22Rv1 (cell line): ENCODE results near the gene ATP13A3.

Experiments used
- H3K27ac ChIP-seq: fragments of 450-650 bp; 2 replicates; pipeline ENCODE4 v1.5.1; 2017
- CTCF ChIP-seq: fragments of 450-650 bp; IDR thresholded peaks from 2 replicates; pipeline ENCODE4 v1.5.1; 2017; ENCODE audit warnings: mild to moderate bottlenecking
- ZFX ChIP-seq: fragments of 450-650 bp; IDR thresholded peaks from 2 replicates; pipeline ENCODE4 v1.6.1; 2017; ENCODE audit warnings: antibody characterized with exemption, borderline replicate concordance

ATP13A3 gene

DNA sequence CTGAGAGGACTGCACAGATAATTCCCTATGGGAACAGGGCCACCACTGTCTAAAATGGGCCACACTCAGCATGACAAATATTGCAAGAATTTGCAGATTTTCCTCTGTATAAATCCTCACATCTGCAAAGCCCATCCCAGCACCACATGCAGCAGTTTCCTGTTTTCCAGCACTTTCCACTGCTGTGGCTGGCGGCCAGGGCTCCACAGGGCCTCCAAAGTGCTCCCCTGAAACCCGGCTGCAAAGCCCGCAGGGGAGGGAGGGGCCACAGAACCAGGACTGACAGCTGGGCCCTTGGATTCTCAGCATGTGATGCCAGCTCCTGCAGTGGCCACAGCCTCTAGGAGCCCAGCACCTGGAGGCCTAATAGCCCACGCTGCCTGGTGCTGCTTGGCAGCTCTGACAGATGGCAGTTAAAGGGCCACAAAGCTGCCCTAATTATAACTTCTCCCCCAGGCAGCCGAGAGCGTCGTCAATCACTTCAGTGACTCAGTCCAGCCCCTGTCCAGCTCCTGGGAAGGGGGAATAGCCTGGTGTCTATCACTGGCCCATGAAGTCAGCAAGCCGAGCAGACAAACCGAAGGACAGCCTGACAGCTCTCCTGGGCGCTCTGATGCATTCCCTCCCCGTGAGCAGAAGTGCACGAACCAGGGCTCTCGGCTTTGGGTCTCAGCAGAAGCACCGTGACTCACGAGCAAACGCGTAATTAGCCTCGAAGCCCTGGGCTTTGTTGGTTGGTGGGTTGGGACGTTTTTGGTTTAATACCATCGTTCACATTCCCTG, 122.0 kb downstream of the ATP13A3 start:
- no peak overlapping the region for H3K27ac ChIP-seq
- TF ChIP-seq ZFX (no peak), CTCF (no peak)

GRCh38 chr3:194364314-194364651, 122.5 kb downstream of the ATP13A3 start:
- TF ChIP-seq ZFX (no peak), CTCF (no peak)
- no peak overlapping the region for H3K27ac ChIP-seq

DNA sequence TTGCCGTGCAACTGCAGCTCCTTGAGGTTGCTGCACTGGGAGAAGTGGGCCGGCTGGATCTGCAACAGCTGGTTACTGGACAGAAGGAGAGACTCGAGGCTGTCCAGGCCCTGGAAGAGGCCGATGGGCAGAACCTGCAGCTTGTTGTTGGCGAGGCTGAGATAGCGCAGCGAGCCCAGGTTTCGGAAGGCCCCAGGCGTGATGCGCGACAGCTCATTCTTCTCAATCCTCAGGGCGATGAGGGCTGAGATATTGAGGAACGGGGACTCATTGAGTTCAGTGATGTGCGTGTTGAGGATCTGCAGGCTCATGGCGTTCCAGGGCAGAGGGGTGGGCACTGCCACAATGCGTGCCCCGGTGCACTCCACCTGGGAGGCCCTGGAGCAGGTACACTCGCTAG, 126.2 kb downstream of the ATP13A3 start:
- TF ChIP-seq ZFX: no peak
- no peak for TF ChIP-seq CTCF

DNA sequence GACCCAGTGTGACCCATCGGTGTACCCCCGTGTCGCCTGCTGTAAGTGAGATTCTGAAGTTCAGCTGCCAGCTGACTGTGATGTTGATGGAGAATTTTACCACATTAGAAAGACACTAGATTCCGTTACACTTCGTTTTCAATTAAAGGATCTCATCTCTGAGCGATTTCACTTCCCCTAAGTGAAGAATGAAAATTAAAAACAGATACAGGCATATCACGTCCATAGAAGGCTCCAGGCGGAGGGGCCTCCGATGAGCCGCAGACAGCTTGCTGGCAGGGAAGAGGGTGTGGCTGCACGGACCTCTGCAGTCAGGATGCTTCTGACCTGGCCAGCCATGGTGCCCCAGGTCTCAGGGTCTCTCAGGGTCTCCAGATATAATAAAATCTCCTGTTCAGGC, 129.1 kb downstream of the ATP13A3 start:
- TF ChIP-seq ZFX (no peak), CTCF (no peak)
- H3K27ac ChIP-seq: no peak overlapping the region

More for the DNA sequence above, 126.2 kb downstream of the ATP13A3 start:
- no peak overlapping the region for H3K27ac ChIP-seq

- H3K27ac ChIP-seq: no peak overlapping the region
- TF ChIP-seq CTCF (no peak), ZFX (no peak)
Observed at GRCh38 chr3:194355379-194355778, 131.4 kb downstream of the ATP13A3 start.

DNA sequence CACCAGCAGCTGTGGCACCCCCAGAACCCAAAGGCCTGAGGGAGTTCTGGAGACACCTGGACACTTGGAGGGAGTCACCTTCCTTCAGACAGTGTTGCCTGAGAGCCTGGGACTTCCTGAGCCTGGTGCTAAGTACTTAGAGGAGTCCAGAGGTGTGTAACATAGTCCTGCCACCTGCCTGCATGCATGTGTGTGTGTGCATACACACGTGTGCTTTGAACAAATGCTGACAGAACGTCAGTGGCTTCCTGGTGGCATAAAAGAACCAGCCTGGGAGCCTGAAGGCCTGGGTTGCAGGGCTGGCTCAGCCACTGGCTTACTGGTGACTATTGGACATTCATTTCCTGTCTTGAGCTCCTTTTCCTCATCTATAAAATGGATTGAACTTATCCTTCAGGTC, 132.5 kb downstream of the ATP13A3 start:
- no peak for TF ChIP-seq CTCF
- no peak for TF ChIP-seq ZFX
- no peak overlapping the region for H3K27ac ChIP-seq
